ENCODE data around the gene RHOT2.

- TF ChIP-seq CTCF (IDR thresholded peaks at IDR 0.05; ENCODE audit: low read depth, low read length) (no peak), POLR2A (IDR thresholded peaks at IDR 0.05; ENCODE audit: extremely low read depth, insufficient read length) (no peak), MYC (IDR thresholded peaks at IDR 0.05; ENCODE audit: low read depth, low read length) (no peak)
Observed at GRCh38 chr16:686459-687260, 18.7 kb downstream of the RHOT2 start.

Data from NB4 (cell line).